Heart left ventricle (tissue), 13 donors: ENCODE results near the gene PHETA2.
"Not testable (repeated sequence)": the region's sequence is repeated elsewhere in the genome, so short reads cannot be mapped to it uniquely, and the experiment has no call there.

Experiments
- POLR2A ChIP-seq, 2 donors: fragments of 450-650 bp; IDR thresholded peaks; one replicate each; pipeline ENCODE4 v1.6.1; 2017; ENCODE audit warnings: antibody characterized with exemption in 2 of 2, mild to moderate bottlenecking in 2 of 2, moderate library complexity in 2 of 2
- TF ChIP-seq, protein P1 (sequence below), 12 donors: fragments of 200-600 bp; sonication (generic) in 4 of 12; IDR thresholded peaks; one replicate each; pipeline versions ENCODE4 v1.5.0 to v1.8.0; 2018 to 2022; ENCODE audit warnings: antibody characterized with exemption in 12 of 12, mild to moderate bottlenecking in 5 of 12
- donor health status: ischemic (EF 13 %, LVEDD 7.1; RV severe dilation, severe dysfunction).
- donor health status: DM: no; HTN: yes; CAD: no.
- donor health status: DM: no; HTN: no; CAD: no.
- donor health status: ischemic (EF 25% LVEDD 6.9; RV normal size, moderate dysfunction).
- donor health status: ischemic (EF 25% LVEDD 5.7; RV mildly dilated, moderate dysfunction).
- donor health status: ischemic (EF 35%, LVEDD 5.7; RV mildly dilated, moderate dysfunction).
- donor health status: nonischemic (EF 11% LVEDD 7.7; RV severe dilation, severe dysfunction).
- donor health status: DM: yes; HTN: yes; CAD: no.
- donor health status: PGD.
- donor health status: ischemic (EF 29% LVEDD 5.4; RV normal size, mild dysfunction).
- donor health status: nonischemic (EF 23%, LVEDD 6.1; RV moderate dilation, normal function).

DNA sequence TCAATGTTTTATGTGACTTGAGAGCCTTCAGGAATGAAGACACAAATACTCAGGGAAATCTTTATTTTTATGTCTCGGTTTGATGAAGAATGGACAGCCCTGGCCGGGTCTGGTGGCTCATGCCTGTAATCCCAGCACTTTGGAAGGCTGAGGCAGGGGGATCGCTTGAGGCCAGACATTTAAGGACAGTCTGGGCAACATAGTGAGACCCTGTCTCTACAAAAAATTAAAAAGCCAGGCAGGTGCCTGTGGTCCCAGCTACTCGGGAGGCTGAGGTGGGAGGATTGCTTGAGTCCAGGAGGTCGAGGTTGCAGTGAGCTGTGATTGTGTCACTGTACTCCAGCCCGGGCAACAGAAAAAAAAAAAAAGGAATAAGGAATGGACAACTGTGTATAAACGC is 2.5 kb upstream of the PHETA2 start:
- TF ChIP-seq, protein P1, sequence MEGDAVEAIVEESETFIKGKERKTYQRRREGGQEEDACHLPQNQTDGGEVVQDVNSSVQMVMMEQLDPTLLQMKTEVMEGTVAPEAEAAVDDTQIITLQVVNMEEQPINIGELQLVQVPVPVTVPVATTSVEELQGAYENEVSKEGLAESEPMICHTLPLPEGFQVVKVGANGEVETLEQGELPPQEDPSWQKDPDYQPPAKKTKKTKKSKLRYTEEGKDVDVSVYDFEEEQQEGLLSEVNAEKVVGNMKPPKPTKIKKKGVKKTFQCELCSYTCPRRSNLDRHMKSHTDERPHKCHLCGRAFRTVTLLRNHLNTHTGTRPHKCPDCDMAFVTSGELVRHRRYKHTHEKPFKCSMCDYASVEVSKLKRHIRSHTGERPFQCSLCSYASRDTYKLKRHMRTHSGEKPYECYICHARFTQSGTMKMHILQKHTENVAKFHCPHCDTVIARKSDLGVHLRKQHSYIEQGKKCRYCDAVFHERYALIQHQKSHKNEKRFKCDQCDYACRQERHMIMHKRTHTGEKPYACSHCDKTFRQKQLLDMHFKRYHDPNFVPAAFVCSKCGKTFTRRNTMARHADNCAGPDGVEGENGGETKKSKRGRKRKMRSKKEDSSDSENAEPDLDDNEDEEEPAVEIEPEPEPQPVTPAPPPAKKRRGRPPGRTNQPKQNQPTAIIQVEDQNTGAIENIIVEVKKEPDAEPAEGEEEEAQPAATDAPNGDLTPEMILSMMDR (IDR thresholded peaks at IDR 0.05): not testable (repeated sequence)
- not testable (repeated sequence) for TF ChIP-seq POLR2A (IDR thresholded peaks at IDR 0.05)
